ENCODE measurements around the gene BIVM.

BIVM gene

GRCh38 chr13:102781591-102781990 is 17.3 kb upstream of the BIVM start:
- H3K27ac ChIP-seq (ENCODE audit: low read depth, low read length), result no peak overlapping the region
- H3K9me3 ChIP-seq (ENCODE audit: control insufficient read depth in 5 of 5, low read length in 5 of 5), result no peaks in the 10 kb centered on the region
- no peaks in the 10 kb centered on the region for H3K4me1 ChIP-seq (ENCODE audit: control insufficient read depth in 5 of 5, insufficient read depth in 5 of 5, low read length in 5 of 5)
- peaks cover 0 to 3% (median 0%) of the 10 kb centered on the region in 5 donors for H3K36me3 ChIP-seq (ENCODE audit: control insufficient read depth in 5 of 5, insufficient read depth in 5 of 5, low read length in 5 of 5)
- no peaks in the 10 kb centered on the region for H3K27me3 ChIP-seq (ENCODE audit: control insufficient read depth in 5 of 5, insufficient read depth in 4 of 5, low read length in 5 of 5)
- H3K4me3 ChIP-seq (ENCODE audit: low read depth in 1 of 5, low read length in 5 of 5), result no peak overlapping the region
- no peak overlapping the region for H3K9ac ChIP-seq (ENCODE audit: low read length in 5 of 5)

DNA sequence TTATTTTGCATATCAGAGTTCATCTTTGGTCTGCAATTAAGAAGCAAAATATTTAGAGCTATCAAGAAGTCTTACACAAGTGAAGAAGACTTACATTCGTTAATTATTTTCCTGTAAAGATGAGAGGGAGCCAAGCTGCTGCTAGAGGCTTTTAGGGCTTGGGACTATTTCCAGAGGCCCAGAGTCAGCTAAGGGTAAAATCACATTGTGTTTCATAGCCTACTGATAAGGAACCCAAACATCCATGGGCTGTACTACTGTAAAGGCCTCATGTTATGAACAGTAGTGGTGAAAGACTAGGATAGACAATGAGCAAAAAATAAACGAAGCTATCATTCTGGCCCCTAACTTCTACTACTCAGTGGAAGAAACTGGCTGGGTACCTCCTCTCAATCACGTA is 14.4 kb upstream of the BIVM start:
- no peak overlapping the region for H3K27ac ChIP-seq (ENCODE audit: low read depth, low read length)
- no peak overlapping the region for H3K9ac ChIP-seq (ENCODE audit: low read length in 5 of 5)
- H3K27me3 ChIP-seq (ENCODE audit: control insufficient read depth in 5 of 5, insufficient read depth in 4 of 5, low read length in 5 of 5), result no peaks in the 10 kb centered on the region
- H3K9me3 ChIP-seq (ENCODE audit: control insufficient read depth in 5 of 5, low read length in 5 of 5), result no peaks in the 10 kb centered on the region
- no peaks in the 10 kb centered on the region for H3K4me1 ChIP-seq (ENCODE audit: control insufficient read depth in 5 of 5, insufficient read depth in 5 of 5, low read length in 5 of 5)
- H3K36me3 ChIP-seq (ENCODE audit: control insufficient read depth in 5 of 5, insufficient read depth in 5 of 5, low read length in 5 of 5), result peaks cover 0 to 3% (median 2%) of the 10 kb centered on the region in 5 donors
- no peak overlapping the region for H3K4me3 ChIP-seq (ENCODE audit: low read depth in 1 of 5, low read length in 5 of 5)

GRCh38 chr13:102788683-102789082 is 10.2 kb upstream of the BIVM start:
- H3K9ac ChIP-seq (ENCODE audit: low read length in 5 of 5), result no peak overlapping the region
- peaks cover 2 to 13% (median 6%) of the 10 kb centered on the region in 5 donors for H3K36me3 ChIP-seq (ENCODE audit: control insufficient read depth in 5 of 5, insufficient read depth in 5 of 5, low read length in 5 of 5)
- no peak overlapping the region for H3K4me3 ChIP-seq (ENCODE audit: low read depth in 1 of 5, low read length in 5 of 5)
- no peaks in the 10 kb centered on the region for H3K9me3 ChIP-seq (ENCODE audit: control insufficient read depth in 5 of 5, low read length in 5 of 5)
- no peaks in the 10 kb centered on the region for H3K27me3 ChIP-seq (ENCODE audit: control insufficient read depth in 5 of 5, insufficient read depth in 4 of 5, low read length in 5 of 5)
- no peaks in the 10 kb centered on the region for H3K4me1 ChIP-seq (ENCODE audit: control insufficient read depth in 5 of 5, insufficient read depth in 5 of 5, low read length in 5 of 5)
- no peak overlapping the region for H3K27ac ChIP-seq (ENCODE audit: low read depth, low read length)

DNA sequence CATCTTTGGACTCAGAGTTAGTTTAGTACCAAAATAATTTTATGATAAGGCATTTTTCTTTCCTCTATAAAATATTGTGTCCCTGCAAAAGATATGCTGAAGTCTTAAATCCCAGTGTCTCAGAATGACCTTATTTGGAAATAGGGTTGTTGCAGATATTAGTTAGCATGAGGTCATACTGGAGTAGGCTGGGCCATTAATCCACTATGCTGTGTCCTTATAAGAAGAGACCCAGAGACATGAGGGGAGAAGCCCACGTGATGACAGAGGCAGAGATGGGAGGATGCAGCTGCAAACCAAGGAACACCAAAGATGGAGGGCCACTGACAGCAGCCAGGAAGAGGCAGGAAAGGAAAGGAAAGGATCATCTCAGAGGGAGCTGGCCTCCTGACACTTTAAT is 6.5 kb upstream of the BIVM start:
- Histone ChIP-seq H3K27ac (ENCODE audit: low read depth, low read length) (no peak overlapping the region), H3K27me3 (ENCODE audit: control insufficient read depth in 5 of 5, insufficient read depth in 4 of 5, low read length in 5 of 5) (no peaks in the 10 kb centered on the region), H3K9me3 (ENCODE audit: control insufficient read depth in 5 of 5, low read length in 5 of 5) (no peaks in the 10 kb centered on the region), H3K36me3 (ENCODE audit: control insufficient read depth in 5 of 5, insufficient read depth in 5 of 5, low read length in 5 of 5) (peaks cover 0 to 13% (median 6%) of the 10 kb centered on the region in 5 donors), H3K4me1 (ENCODE audit: control insufficient read depth in 5 of 5, insufficient read depth in 5 of 5, low read length in 5 of 5) (no peaks in the 10 kb centered on the region), H3K9ac (ENCODE audit: low read length in 5 of 5) (no peak overlapping the region), H3K4me3 (ENCODE audit: low read depth in 1 of 5, low read length in 5 of 5) (no peak overlapping the region)

DNA sequence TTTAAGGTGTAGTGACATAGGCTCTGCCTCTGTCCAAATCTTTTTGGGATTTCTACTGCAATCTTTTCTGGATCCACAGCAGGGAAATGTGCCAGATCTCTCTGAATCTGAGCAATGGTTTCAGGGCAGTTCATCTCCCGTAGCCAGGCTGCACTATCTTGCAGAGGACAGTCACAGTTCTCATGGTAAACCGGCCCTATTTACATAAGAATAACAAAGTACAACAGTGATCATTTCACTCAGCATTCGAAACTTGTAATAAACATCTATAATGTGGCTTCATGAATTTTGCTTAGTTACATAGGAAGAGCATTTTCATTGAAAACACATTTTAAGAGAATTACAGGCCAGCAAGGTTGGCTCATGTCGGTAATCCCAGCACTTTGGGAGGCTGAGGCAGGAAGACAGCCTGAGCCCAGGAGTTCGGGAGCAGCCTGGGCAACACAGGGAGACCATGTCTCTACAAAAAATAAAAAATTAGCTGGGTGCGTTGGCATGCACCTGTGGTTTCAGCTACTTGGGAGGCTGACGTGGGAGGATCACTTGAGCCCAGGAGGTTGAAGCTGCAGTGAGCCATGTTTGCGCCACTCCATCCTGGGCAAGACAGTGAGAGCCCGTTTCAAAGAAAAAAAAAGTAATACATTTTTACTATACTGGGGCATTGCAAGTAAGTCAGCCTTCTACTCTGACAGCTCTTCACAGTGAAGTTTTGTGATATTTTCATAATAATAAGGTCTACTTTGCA is 5.1 kb upstream of the BIVM start:
- Histone ChIP-seq H3K9me3 (ENCODE audit: control insufficient read depth in 5 of 5, low read length in 5 of 5) (no peaks in the 10 kb centered on the region), H3K9ac (ENCODE audit: low read length in 5 of 5) (no peak overlapping the region), H3K4me3 (ENCODE audit: low read depth in 1 of 5, low read length in 5 of 5) (no peak overlapping the region), H3K27ac (ENCODE audit: low read depth, low read length) (no peak overlapping the region), H3K4me1 (ENCODE audit: control insufficient read depth in 5 of 5, insufficient read depth in 5 of 5, low read length in 5 of 5) (peaks cover 0 to 8% (median 7%) of the 10 kb centered on the region in 5 donors), H3K27me3 (ENCODE audit: control insufficient read depth in 5 of 5, insufficient read depth in 4 of 5, low read length in 5 of 5) (no peaks in the 10 kb centered on the region), H3K36me3 (ENCODE audit: control insufficient read depth in 5 of 5, insufficient read depth in 5 of 5, low read length in 5 of 5) (peaks cover 0 to 13% (median 4%) of the 10 kb centered on the region in 5 donors)

GRCh38 chr13:102799426-102800144 is 666 bp downstream of the BIVM start:
- Histone ChIP-seq H3K27ac (ENCODE audit: low read depth, low read length) (peak overlapping the region; percentile 67), H3K9me3 (ENCODE audit: control insufficient read depth in 5 of 5, low read length in 5 of 5) (no peaks in the 10 kb centered on the region), H3K9ac (ENCODE audit: low read length in 5 of 5) (peak overlapping the region in 4 of 5 donors; percentile 77 to 89 (median 84)), H3K27me3 (ENCODE audit: control insufficient read depth in 5 of 5, insufficient read depth in 4 of 5, low read length in 5 of 5) (no peaks in the 10 kb centered on the region), H3K4me1 (ENCODE audit: control insufficient read depth in 5 of 5, insufficient read depth in 5 of 5, low read length in 5 of 5) (peaks cover 0 to 34% (median 31%) of the 10 kb centered on the region in 5 donors), H3K4me3 (ENCODE audit: low read depth in 1 of 5, low read length in 5 of 5) (peak overlapping the region; percentile 63 to 93 (median 89)), H3K36me3 (ENCODE audit: control insufficient read depth in 5 of 5, insufficient read depth in 5 of 5, low read length in 5 of 5) (no peaks in the 10 kb centered on the region)

GRCh38 chr13:102800145-102801041 is 1.5 kb downstream of the BIVM start:
- H3K36me3 ChIP-seq (ENCODE audit: control insufficient read depth in 5 of 5, insufficient read depth in 5 of 5, low read length in 5 of 5), result no peaks in the 10 kb centered on the region
- H3K9ac ChIP-seq (ENCODE audit: low read length in 5 of 5), result peak overlapping the region; percentile 16 to 89 (median 80)
- peak overlapping the region; percentile 70 to 93 (median 89) for H3K4me3 ChIP-seq (ENCODE audit: low read depth in 1 of 5, low read length in 5 of 5)
- peak overlapping the region; percentile 67 for H3K27ac ChIP-seq (ENCODE audit: low read depth, low read length)
- H3K9me3 ChIP-seq (ENCODE audit: control insufficient read depth in 5 of 5, low read length in 5 of 5), result no peaks in the 10 kb centered on the region
- H3K27me3 ChIP-seq (ENCODE audit: control insufficient read depth in 5 of 5, insufficient read depth in 4 of 5, low read length in 5 of 5), result no peaks in the 10 kb centered on the region
- peaks cover 0 to 34% (median 31%) of the 10 kb centered on the region in 5 donors for H3K4me1 ChIP-seq (ENCODE audit: control insufficient read depth in 5 of 5, insufficient read depth in 5 of 5, low read length in 5 of 5)

DNA sequence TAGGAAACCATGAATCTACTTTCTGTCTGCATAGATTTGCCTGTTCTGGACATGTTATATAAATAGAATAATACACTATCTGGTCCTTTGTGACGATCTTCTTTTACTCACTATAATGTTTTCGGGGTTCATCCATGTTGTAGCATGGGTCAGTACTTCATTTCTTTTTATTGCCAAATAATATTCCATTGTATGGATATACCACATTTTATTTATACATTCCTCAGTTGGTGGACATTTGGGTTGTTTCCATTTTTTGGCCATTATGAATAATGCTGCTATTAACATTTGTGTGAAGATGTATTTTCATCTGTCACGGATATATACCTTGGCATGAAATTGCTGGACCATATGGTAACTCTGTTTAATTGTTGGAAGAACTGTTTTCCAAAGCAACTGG is 6.8 kb downstream of the BIVM start:
- Histone ChIP-seq H3K9me3 (ENCODE audit: control insufficient read depth in 5 of 5, low read length in 5 of 5) (peaks cover 0 to 3% (median 0%) of the 10 kb centered on the region in 5 donors), H3K9ac (ENCODE audit: low read length in 5 of 5) (no peak overlapping the region), H3K36me3 (ENCODE audit: control insufficient read depth in 5 of 5, insufficient read depth in 5 of 5, low read length in 5 of 5) (peaks cover 0 to 3% (median 3%) of the 10 kb centered on the region in 5 donors), H3K4me3 (ENCODE audit: low read depth in 1 of 5, low read length in 5 of 5) (no peak overlapping the region), H3K27me3 (ENCODE audit: control insufficient read depth in 5 of 5, insufficient read depth in 4 of 5, low read length in 5 of 5) (no peaks in the 10 kb centered on the region), H3K4me1 (ENCODE audit: control insufficient read depth in 5 of 5, insufficient read depth in 5 of 5, low read length in 5 of 5) (peaks cover 0 to 13% (median 12%) of the 10 kb centered on the region in 5 donors), H3K27ac (ENCODE audit: low read depth, low read length) (no peak overlapping the region)

DNA sequence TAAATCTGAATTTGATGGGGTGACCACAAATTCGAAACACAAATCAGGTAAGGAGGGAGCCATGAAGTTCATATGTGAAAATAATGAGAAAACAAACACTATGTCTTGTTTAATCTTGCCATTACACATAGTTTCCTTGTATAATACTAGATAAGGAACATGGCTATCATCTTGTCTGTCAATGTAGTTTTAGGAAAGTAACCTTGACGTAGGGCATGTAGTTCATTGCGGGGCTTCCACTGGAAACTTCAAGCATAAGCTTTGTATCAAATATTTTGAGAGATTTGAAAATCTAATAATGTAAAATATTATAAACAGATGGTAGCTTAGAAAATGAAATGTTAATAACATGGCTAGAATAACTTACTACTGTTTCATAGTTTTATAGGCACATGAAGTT is 8.8 kb downstream of the BIVM start:
- H3K36me3 ChIP-seq (ENCODE audit: control insufficient read depth in 5 of 5, insufficient read depth in 5 of 5, low read length in 5 of 5), result peaks cover 0 to 6% (median 3%) of the 10 kb centered on the region in 5 donors
- H3K27ac ChIP-seq (ENCODE audit: low read depth, low read length), result no peak overlapping the region
- no peaks in the 10 kb centered on the region for H3K27me3 ChIP-seq (ENCODE audit: control insufficient read depth in 5 of 5, insufficient read depth in 4 of 5, low read length in 5 of 5)
- no peak overlapping the region for H3K4me3 ChIP-seq (ENCODE audit: low read depth in 1 of 5, low read length in 5 of 5)
- H3K9me3 ChIP-seq (ENCODE audit: control insufficient read depth in 5 of 5, low read length in 5 of 5), result peaks cover 0 to 3% (median 0%) of the 10 kb centered on the region in 5 donors
- H3K4me1 ChIP-seq (ENCODE audit: control insufficient read depth in 5 of 5, insufficient read depth in 5 of 5, low read length in 5 of 5), result peaks cover 0 to 7% (median 2%) of the 10 kb centered on the region in 5 donors
- no peak overlapping the region for H3K9ac ChIP-seq (ENCODE audit: low read length in 5 of 5)
